ENCODE measurements around the gene DGKB. TPM values are rescaled to one million over a fixed set of nuclear protein-coding genes. Genes with fewer than 3 reads are reported as not detected.

The DGKB gene
- total and polyA plus RNA-seq, 9 donors: under 0.01 to 1.3 (median 0.28) TPM; not detected in 2

DNA sequence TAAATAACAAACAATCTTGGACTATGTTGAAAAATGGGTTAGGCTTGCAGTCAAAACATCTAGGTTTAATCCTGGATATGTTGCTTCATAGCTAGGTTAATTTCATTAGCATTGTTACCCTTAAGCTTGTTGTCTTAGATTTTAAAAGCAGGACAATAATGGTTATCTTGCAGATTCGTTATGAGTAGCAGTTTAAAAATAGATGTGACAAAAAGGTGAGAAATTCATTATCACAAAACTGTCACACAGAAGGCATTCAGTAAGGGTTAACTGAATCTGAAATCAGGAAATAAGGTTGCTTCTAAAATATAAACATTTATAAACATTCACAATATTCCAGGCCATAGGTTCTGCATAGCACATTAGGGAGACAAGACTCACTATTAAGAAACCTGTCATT, 483.9 kb downstream of the DGKB start:
- no peaks in the 10 kb centered on the region for H3K36me3 ChIP-seq
- 36 to 53% (median 52%) methylated on average over 1 of the region's 1 CpG for WGBS, 3 donors
- intact Hi-C loops (cut with DNase I): loop anchor here in 1 of 4 donors (5.0 kb wide), 1 partner anchor 1396 kb away; no protein-coding TSS in a partner anchor
- no peak overlapping the region for H3K27ac ChIP-seq
- no peaks in the 10 kb centered on the region for H3K4me1 ChIP-seq (ENCODE audit: insufficient read depth)
- TF ChIP-seq, protein P1, sequence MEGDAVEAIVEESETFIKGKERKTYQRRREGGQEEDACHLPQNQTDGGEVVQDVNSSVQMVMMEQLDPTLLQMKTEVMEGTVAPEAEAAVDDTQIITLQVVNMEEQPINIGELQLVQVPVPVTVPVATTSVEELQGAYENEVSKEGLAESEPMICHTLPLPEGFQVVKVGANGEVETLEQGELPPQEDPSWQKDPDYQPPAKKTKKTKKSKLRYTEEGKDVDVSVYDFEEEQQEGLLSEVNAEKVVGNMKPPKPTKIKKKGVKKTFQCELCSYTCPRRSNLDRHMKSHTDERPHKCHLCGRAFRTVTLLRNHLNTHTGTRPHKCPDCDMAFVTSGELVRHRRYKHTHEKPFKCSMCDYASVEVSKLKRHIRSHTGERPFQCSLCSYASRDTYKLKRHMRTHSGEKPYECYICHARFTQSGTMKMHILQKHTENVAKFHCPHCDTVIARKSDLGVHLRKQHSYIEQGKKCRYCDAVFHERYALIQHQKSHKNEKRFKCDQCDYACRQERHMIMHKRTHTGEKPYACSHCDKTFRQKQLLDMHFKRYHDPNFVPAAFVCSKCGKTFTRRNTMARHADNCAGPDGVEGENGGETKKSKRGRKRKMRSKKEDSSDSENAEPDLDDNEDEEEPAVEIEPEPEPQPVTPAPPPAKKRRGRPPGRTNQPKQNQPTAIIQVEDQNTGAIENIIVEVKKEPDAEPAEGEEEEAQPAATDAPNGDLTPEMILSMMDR (IDR thresholded peaks at IDR 0.05): no peak
- TF ChIP-seq EP300 (IDR thresholded peaks at IDR 0.05) (no peak), POLR2A (IDR thresholded peaks at IDR 0.05) (no peak)
- H3K4me3 ChIP-seq: no peak overlapping the region
- no peaks in the 10 kb centered on the region for H3K27me3 ChIP-seq
- H3K9me3 ChIP-seq: no peaks in the 10 kb centered on the region
- DNase-seq: no peak

DNA sequence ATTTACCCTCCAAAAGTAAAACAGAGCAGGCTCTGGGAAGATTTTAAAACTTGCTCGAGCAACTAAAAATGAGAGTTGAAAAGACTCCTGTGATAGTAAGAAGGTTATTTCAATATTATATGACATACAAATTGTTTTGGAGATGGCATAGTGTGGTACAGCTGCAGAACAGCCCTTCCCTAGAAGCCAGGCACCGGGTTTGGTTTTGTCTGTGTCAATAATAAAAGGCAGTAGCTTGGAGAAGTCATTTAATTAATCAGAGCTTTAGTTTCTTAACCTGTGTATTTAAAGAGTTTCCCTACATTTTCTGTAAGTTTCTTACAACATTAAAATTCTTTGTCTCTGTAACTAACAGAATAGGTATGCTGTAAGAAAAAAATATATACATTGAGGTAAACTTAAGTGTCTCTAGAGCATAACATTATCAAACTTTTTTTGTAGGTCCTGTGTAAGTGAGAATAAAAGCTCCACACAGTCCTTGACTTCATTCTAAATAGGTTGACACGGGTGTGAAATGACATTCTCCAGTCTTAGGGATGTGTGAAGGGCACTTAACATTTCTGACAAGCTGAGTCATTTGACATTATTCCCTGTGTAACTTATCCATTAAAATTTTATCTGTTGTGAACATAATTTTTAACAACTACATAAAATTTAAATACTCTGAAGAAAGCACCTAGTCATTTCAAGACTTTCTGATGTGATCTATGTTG, 488.1 kb downstream of the DGKB start:
- no peak for DNase-seq
- WGBS, 3 donors: 44 to 66% (median 45%) methylated on average over 3 of the region's 3 CpGs
- Histone ChIP-seq H3K27ac (no peak overlapping the region), H3K4me3 (no peak overlapping the region), H3K9me3 (no peaks in the 10 kb centered on the region), H3K36me3 (no peaks in the 10 kb centered on the region), H3K4me1 (ENCODE audit: insufficient read depth) (no peaks in the 10 kb centered on the region), H3K27me3 (no peaks in the 10 kb centered on the region)
- TF ChIP-seq EP300 (IDR thresholded peaks at IDR 0.05) (no peak), POLR2A (IDR thresholded peaks at IDR 0.05) (no peak)
- TF ChIP-seq, protein P1 (IDR thresholded peaks at IDR 0.05): no peak
- intact Hi-C loops (cut with DNase I): no loop called here

DNA sequence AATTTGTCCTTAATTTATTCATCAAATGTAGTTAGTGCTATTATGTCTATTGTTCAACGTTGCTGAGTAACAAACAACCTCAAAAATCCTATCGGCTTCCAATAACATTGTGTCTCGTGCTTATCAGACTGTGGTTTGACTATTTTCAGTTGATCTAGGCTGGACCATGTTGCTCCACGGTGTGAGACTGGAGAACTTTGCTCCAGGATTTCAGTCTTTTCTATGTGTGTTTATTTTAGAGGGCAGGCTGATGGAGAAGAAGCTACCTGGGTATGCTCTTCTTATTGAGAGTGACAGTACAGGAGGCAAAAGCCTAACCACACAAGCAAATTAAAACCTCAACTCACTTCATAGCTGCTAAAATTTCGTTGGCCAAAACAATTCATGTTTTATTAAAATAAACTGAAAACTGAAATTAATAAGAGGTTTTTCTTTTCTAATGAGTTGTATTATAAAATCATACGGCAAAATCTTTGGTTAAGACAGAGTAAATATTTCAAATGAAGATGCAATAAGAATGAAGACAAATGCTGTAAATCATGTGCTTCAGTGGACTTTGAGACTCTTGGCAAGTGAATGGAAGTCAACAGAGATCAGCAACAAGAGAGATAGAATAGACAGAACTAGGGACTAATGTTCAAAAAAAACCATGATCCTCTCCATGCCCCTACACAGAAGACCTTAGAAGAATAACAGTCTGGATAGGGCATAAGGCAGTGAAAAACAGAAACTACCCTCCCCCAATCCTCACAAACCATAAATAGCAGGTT, 495.1 kb downstream of the DGKB start:
- no peak for TF ChIP-seq EP300 (IDR thresholded peaks at IDR 0.05)
- no peak for TF ChIP-seq POLR2A (IDR thresholded peaks at IDR 0.05)
- TF ChIP-seq, protein P1 (IDR thresholded peaks at IDR 0.05): no peak
- H3K27me3 ChIP-seq: no peaks in the 10 kb centered on the region
- no peak overlapping the region for H3K4me3 ChIP-seq
- 58 to 64% (median 64%) methylated on average over 6 of the region's 6 CpGs for WGBS, 3 donors
- intact Hi-C loops (cut with DNase I): no loop called here
- H3K27ac ChIP-seq: no peak overlapping the region
- DNase-seq: no peak
- no peaks in the 10 kb centered on the region for H3K4me1 ChIP-seq (ENCODE audit: insufficient read depth)
- no peaks in the 10 kb centered on the region for H3K9me3 ChIP-seq
- H3K36me3 ChIP-seq: no peaks in the 10 kb centered on the region

DNA sequence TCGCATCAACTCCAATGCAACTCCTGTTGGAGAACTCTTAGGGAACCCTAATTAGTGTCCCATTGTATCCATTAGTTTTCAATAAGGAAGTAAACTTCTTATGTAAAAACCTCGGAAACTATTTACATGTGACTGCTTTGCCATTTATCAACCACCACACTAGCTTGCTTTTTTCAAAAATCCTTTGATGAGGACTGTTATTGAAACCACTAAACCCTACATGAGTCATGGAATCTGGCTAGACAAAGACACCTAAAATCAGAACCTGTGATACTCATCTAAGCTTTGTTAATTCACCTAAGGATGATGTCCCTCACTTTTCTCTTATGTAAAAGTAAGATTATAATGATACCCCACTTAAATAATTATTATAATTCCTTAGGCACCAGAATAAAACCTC, 499.0 kb downstream of the DGKB start:
- Histone ChIP-seq H3K27me3 (no peaks in the 10 kb centered on the region), H3K4me1 (ENCODE audit: insufficient read depth) (no peaks in the 10 kb centered on the region), H3K27ac (no peak overlapping the region), H3K36me3 (no peaks in the 10 kb centered on the region), H3K9me3 (no peaks in the 10 kb centered on the region), H3K4me3 (no peak overlapping the region)
- TF ChIP-seq POLR2A (IDR thresholded peaks at IDR 0.05) (no peak), EP300 (IDR thresholded peaks at IDR 0.05) (no peak)
- TF ChIP-seq, protein P1 (IDR thresholded peaks at IDR 0.05): no peak
- intact Hi-C loops (cut with DNase I): loop anchor here in 1 of 4 donors (5.0 kb wide), 1 partner anchor 161 kb away; no protein-coding TSS in a partner anchor
- DNase-seq: no peak
- WGBS, 3 donors: 80 to 85% (median 83%) methylated on average over 2 of the region's 2 CpGs

Data from ovary (tissue), 9 donors.